HepG2 (cell line): ENCODE data around the gene NFKBIA. TPM values are rescaled to one million over a fixed set of nuclear protein-coding genes. Genes with fewer than 3 reads are reported as not detected.

Experiments
- ASH2L ChIP-seq: fragments of 300-600, 200-600 bp; sonication (generic); IDR thresholded peaks from 2 replicates; pipeline ENCODE4 v1.7.0; 2017; ENCODE audit warnings: low read depth, mild to moderate bottlenecking, moderate library complexity, mixed read lengths, low read length; ENCODE audit not compliant: insufficient read length
- CREB3 ChIP-seq: sonication (generic); formaldehyde crosslinking; IDR thresholded peaks from 2 replicates; pipeline ENCODE4 v1.5.0; 2020; ENCODE audit warnings: missing genetic modification reagents
- FOSL1 ChIP-seq: sonication (generic); formaldehyde crosslinking; IDR thresholded peaks from 2 replicates; pipeline ENCODE4 v1.9.0; 2021; ENCODE audit warnings: missing genetic modification reagents, borderline replicate concordance
- FOSL2 ChIP-seq: sonication (generic); formaldehyde crosslinking; IDR thresholded peaks from 2 replicates; pipeline ENCODE4 v1.4.0; 2020; ENCODE audit warnings: missing genetic modification reagents
- GATAD1 ChIP-seq: IDR thresholded peaks from 2 replicates; pipeline ENCODE4 v1.6.1; 2016; ENCODE audit warnings: missing genetic modification reagents, missing compliant biosample characterization
- KAT8 ChIP-seq: IDR thresholded peaks from 2 replicates; pipeline ENCODE4 v1.6.1; 2016; ENCODE audit warnings: missing genetic modification reagents, missing compliant biosample characterization
- KDM3A ChIP-seq: IDR thresholded peaks from 2 replicates; pipeline ENCODE4 v1.6.1; 2018; ENCODE audit warnings: low read depth, missing compliant biosample characterization
- KLF11 ChIP-seq: IDR thresholded peaks from 2 replicates; pipeline ENCODE4 v1.6.1; 2016; ENCODE audit warnings: missing compliant biosample characterization
- POLR2A ChIP-seq, 2 experiments: IDR thresholded peaks; 2 replicates each; pipeline ENCODE4 v1.6.1; 2011; ENCODE audit warnings: low read depth in 2 of 2, low read length in 2 of 2, mild to moderate bottlenecking in 1 of 2, moderate library complexity in 1 of 2; ENCODE audit not compliant: insufficient read depth in 1 of 2
- RBM22 ChIP-seq: fragments of 200-400 bp; formaldehyde crosslinking; optimal IDR thresholded peaks from 2 replicates; pipeline ENCODE3; 2017; ENCODE audit warnings: mild to moderate bottlenecking, low read length, moderate library complexity
- RFX5 ChIP-seq: IDR thresholded peaks from 2 replicates; pipeline ENCODE4 v1.6.1; 2011; ENCODE audit warnings: low read depth, low read length, improper control_type of control experiment
- SIX4 ChIP-seq: sonication (generic); formaldehyde crosslinking; IDR thresholded peaks from 2 replicates; pipeline ENCODE4 v1.4.0; 2020; ENCODE audit warnings: missing genetic modification reagents
- SOX5 ChIP-seq: IDR thresholded peaks from 2 replicates; pipeline ENCODE4 v1.6.1; 2016; ENCODE audit warnings: borderline replicate concordance
- SP2 ChIP-seq: sonication (generic); formaldehyde crosslinking; IDR thresholded peaks from 2 replicates; pipeline ENCODE4 v1.5.1; 2020; ENCODE audit warnings: mild to moderate bottlenecking, missing genetic modification reagents
- TCF12 ChIP-seq, 2 experiments: fragments of 450-650 bp in 1 of 2; sonication (generic) in 1 of 2; formaldehyde crosslinking in 1 of 2; IDR thresholded peaks; 2 replicates each; pipeline versions ENCODE4 v1.6.1 to v1.8.0; 2017 to 2022; ENCODE audit warnings: antibody characterized with exemption in 1 of 2, mild to moderate bottlenecking in 1 of 2, missing genetic modification reagents in 1 of 2, moderate library complexity in 1 of 2
- TFE3 ChIP-seq: IDR thresholded peaks from 2 replicates; pipeline ENCODE4 v1.6.1; 2016
- YEATS4 ChIP-seq: sonication (generic); formaldehyde crosslinking; IDR thresholded peaks from 2 replicates; pipeline ENCODE4 v1.4.0; 2020; ENCODE audit warnings: missing genetic modification reagents, borderline replicate concordance
- ZBTB33 ChIP-seq: sonication (generic); formaldehyde crosslinking; IDR thresholded peaks from 2 replicates; pipeline ENCODE4 v1.4.0; 2020; ENCODE audit warnings: missing genetic modification reagents
- ZNF101 ChIP-seq: sonication (generic); formaldehyde crosslinking; IDR thresholded peaks from 2 replicates; pipeline ENCODE4 v1.4.0; 2020; ENCODE audit warnings: mild to moderate bottlenecking, low read depth, missing genetic modification reagents, borderline replicate concordance
- ZNF17 ChIP-seq: sonication (generic); formaldehyde crosslinking; IDR thresholded peaks from 2 replicates; pipeline ENCODE4 v1.5.0; 2020; ENCODE audit warnings: mild to moderate bottlenecking, missing genetic modification reagents
- ZNF558 ChIP-seq: sonication (generic); formaldehyde crosslinking; IDR thresholded peaks from 2 replicates; pipeline ENCODE4 v1.9.0; 2022; ENCODE audit warnings: mild to moderate bottlenecking, missing genetic modification reagents, borderline replicate concordance
- ZNF619 ChIP-seq: sonication (generic); formaldehyde crosslinking; IDR thresholded peaks from 2 replicates; pipeline ENCODE4 v1.4.0; 2020; ENCODE audit warnings: mild to moderate bottlenecking, missing genetic modification reagents
- ZNF674 ChIP-seq: sonication (generic); formaldehyde crosslinking; IDR thresholded peaks from 2 replicates; pipeline ENCODE4 v1.5.0; 2020; ENCODE audit warnings: low read depth, mild to moderate bottlenecking, missing genetic modification reagents
- ZNF7 ChIP-seq: IDR thresholded peaks from 2 replicates; pipeline ENCODE4 v1.6.1; 2016; ENCODE audit warnings: missing biosample characterization, missing genetic modification reagents
- ZNF83 ChIP-seq: sonication (generic); formaldehyde crosslinking; IDR thresholded peaks from 2 replicates; pipeline ENCODE4 v1.4.0; 2020; ENCODE audit warnings: missing genetic modification reagents, mild to moderate bottlenecking, borderline replicate concordance
- polyA plus RNA-seq, 8 experiments: library from polyadenylated mRNA; depleted of rRNA in 3 of 8; stranded (reverse) in 7 of 8; unstranded in 1 of 8; fragments of >200 nt; fragmentation: Illumina TruSeq in 4 of 8; extraction: Trizol in 4 of 8; gene quantifications; 2 replicates each; pipeline versions ENCODE4 v1.2.1 to v1.2.3, GENCODE V29; 2011 to 2016; ENCODE audit warnings: low read depth in 4 of 8, missing spikeins in 1 of 8, mixed read lengths in 1 of 8; ENCODE audit not compliant: insufficient read depth in 1 of 8
- total RNA-seq, 5 experiments: library from RNA; depleted of rRNA; stranded (reverse); fragments of >200 nt; fragmentation: Illumina TruSeq; extraction: Trizol; gene quantifications; 2 replicates each; pipeline ENCODE4 v1.2.3, GENCODE V29; 2016; ENCODE audit warnings: low read depth in 1 of 5
- TF ChIP-seq, protein P1 (sequence below): sonication (generic); formaldehyde crosslinking; IDR thresholded peaks from 2 replicates; pipeline ENCODE4 v1.4.0; 2020; ENCODE audit warnings: mild to moderate bottlenecking, missing genetic modification reagents

Gene NFKBIA
- total and polyA plus RNA-seq, 2 of the 13 experiments (the other 11 are each of a cell fraction or from before 2014, with no cell fraction given) = 197 to 319 TPM

- TF ChIP-seq ZNF83 (CRISPR knock-in tag) (peak; percentile 82), CREB3 (CRISPR knock-in tag) (no peak; the same call in 1 of the 2 replicates), SP2 (CRISPR knock-in tag) (peak; percentile 37; the same call in 1 of the 2 replicates), ASH2L (peak; percentile 91), TCF12 (IDR thresholded peaks at IDR 0.05) (no peak), TCF12 (CRISPR knock-in tag; IDR thresholded peaks at IDR 0.05) (peak; percentile 98; the same call in 1 of the 2 replicates), ZBTB33 (no peak; the same call in 1 of the 2 replicates), ZNF558 (CRISPR knock-in tag) (no peak), ZNF17 (CRISPR knock-in tag) (no peak), SIX4 (CRISPR knock-in tag) (peak; percentile 75), FOSL1 (CRISPR knock-in tag) (peak; percentile 21; the same call in 1 of the 2 replicates), KAT8 (peak; percentile 91), KDM3A (CRISPR knock-in tag) (peak; percentile 87), RFX5 (no peak; the same call in 1 of the 2 replicates), ZNF619 (0 out of 2 replicates have a peak, but pooled peaks have one; percentile 78), ZNF7 (peak; percentile 35; the same call in 1 of the 2 replicates), SOX5 (CRISPR knock-in tag) (peak; percentile 53; the same call in 1 of the 2 replicates), GATAD1 (peak; percentile 46; the same call in 1 of the 2 replicates), YEATS4 (CRISPR knock-in tag) (peak; percentile 99), KLF11 (CRISPR knock-in tag) (no peak), POLR2A (IDR thresholded peaks at IDR 0.05; ENCODE audit: insufficient read depth in 1 of 2, low read depth in 2 of 2, low read length in 2 of 2) (peak in 1 of 2 experiments; percentile 97; a peak in 2 of 4 replicates), TFE3 (CRISPR knock-in tag) (no peak; the same call in none of the 2 replicates), FOSL2 (CRISPR knock-in tag) (peak; percentile 53; the same call in 1 of the 2 replicates), RBM22 (peak; percentile 95), ZNF674 (peak; percentile 93; the same call in 1 of the 2 replicates), ZNF101 (CRISPR knock-in tag) (peak; percentile 90)
- TF ChIP-seq, protein P1, sequence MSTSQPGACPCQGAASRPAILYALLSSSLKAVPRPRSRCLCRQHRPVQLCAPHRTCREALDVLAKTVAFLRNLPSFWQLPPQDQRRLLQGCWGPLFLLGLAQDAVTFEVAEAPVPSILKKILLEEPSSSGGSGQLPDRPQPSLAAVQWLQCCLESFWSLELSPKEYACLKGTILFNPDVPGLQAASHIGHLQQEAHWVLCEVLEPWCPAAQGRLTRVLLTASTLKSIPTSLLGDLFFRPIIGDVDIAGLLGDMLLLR (CRISPR knock-in tag) = peak; percentile 70
These were observed at the start of gene NFKBIA (continued) for GRCh38 chr14:35404449-35405303.
